Spleen (tissue), 7 donors: ENCODE data around the gene ARL15.

Experiments used
- POLR2A ChIP-seq, 3 donors: fragments of 450-650 bp; IDR thresholded peaks; one replicate each; pipeline ENCODE4 v1.5.1; 2017; ENCODE audit warnings: antibody characterized with exemption in 3 of 3, mild to moderate bottlenecking in 1 of 3
- TF ChIP-seq, protein P1 (sequence below), 11 experiments: fragments of 200-600 bp in 7 of 11; fragments of 450-650 bp in 4 of 11; sonication (generic) in 4 of 11; IDR thresholded peaks in 8 of 11; conservative IDR thresholded peaks in 3 of 11; 1 replicate in 7 of 11; 2 replicates in 4 of 11; pipeline versions ENCODE4 v1.4.0 to v1.8.0; 2016 to 2021; ENCODE audit warnings: antibody characterized with exemption in 11 of 11, inconsistent platforms in 4 of 11, mild to moderate bottlenecking in 1 of 11
- donor health status: DM: no; HTN: no; CAD: no; lungs with moderate emphysema.
- donor health status: DM: no; HTN: no; CAD: no.
- donor health status: DM: no; HTN: no; CAD: no.

DNA sequence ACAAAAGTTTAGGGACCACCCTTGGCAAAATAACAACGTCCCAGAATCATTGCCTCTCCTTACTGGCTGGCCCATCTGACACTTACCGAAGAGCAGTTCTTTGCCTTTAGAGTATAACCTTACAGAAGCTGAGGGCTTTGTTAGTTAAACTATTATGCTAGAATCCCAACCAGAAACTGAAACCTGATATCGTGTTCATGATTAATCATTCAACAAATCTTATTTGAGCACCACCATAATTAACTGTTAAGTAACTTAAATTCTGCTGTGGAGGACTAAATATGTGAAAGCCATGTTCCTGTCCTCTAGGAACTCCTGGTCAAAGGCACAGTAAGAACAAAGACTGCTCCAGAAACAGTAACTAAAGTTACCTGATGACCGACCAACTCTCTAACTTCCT is 104.9 kb downstream of the ARL15 start:
- TF ChIP-seq, protein P1, sequence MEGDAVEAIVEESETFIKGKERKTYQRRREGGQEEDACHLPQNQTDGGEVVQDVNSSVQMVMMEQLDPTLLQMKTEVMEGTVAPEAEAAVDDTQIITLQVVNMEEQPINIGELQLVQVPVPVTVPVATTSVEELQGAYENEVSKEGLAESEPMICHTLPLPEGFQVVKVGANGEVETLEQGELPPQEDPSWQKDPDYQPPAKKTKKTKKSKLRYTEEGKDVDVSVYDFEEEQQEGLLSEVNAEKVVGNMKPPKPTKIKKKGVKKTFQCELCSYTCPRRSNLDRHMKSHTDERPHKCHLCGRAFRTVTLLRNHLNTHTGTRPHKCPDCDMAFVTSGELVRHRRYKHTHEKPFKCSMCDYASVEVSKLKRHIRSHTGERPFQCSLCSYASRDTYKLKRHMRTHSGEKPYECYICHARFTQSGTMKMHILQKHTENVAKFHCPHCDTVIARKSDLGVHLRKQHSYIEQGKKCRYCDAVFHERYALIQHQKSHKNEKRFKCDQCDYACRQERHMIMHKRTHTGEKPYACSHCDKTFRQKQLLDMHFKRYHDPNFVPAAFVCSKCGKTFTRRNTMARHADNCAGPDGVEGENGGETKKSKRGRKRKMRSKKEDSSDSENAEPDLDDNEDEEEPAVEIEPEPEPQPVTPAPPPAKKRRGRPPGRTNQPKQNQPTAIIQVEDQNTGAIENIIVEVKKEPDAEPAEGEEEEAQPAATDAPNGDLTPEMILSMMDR (IDR thresholded peaks at IDR 0.05 in 8 of 11, conservative IDR thresholded peaks at IDR 0.05 in 3 of 11), result no peak
- TF ChIP-seq POLR2A (IDR thresholded peaks at IDR 0.05), result no peak
